H9 (cell line): ENCODE results near the gene SLC35E3. TPM values are rescaled to one million over a fixed set of nuclear protein-coding genes. Genes with fewer than 3 reads are reported as not detected.
A peak's percentile ranks its signal among the peaks of the same experiment; 100 is the strongest.

ENCODE experiments used
- DNase-seq: peaks from one replicate; pipeline ENCODE4 v3.0.0-alpha.2; 2017
- H2AFZ ChIP-seq: one replicate; pipeline ENCODE4 v1.6.1; 2013; ENCODE audit warnings: mild to moderate bottlenecking, low read length, control low read depth, moderate library complexity
- H2AK5ac ChIP-seq: 2 replicates; pipeline ENCODE4 v1.6.1; 2013; ENCODE audit warnings: low read length, control low read depth, mixed read lengths; ENCODE audit not compliant: insufficient read length
- H2BK120ac ChIP-seq: one replicate; pipeline ENCODE4 v1.6.1; 2013; ENCODE audit warnings: low read depth, mild to moderate bottlenecking, low read length, control low read depth, inconsistent platforms; ENCODE audit not compliant: poor library complexity, severe bottlenecking
- H2BK12ac ChIP-seq: 2 replicates; pipeline ENCODE4 v1.6.1; 2013; ENCODE audit warnings: low read length, control low read depth, mixed read lengths, low read depth; ENCODE audit not compliant: insufficient read length
- H2BK15ac ChIP-seq: 2 replicates; pipeline ENCODE4 v1.6.1; 2013; ENCODE audit warnings: low read depth, low read length, control low read depth
- H2BK20ac ChIP-seq: one replicate; pipeline ENCODE4 v1.6.1; 2013; ENCODE audit warnings: low read depth, mild to moderate bottlenecking, low read length, control low read depth, inconsistent platforms; ENCODE audit not compliant: poor library complexity, severe bottlenecking
- H2BK5ac ChIP-seq: 2 replicates; pipeline ENCODE4 v1.6.1; 2013; ENCODE audit warnings: low read length, control low read depth, mixed read lengths; ENCODE audit not compliant: insufficient read length
- H3K14ac ChIP-seq: 2 replicates; pipeline ENCODE4 v1.6.1; 2013; ENCODE audit warnings: low read length, control low read depth; ENCODE audit not compliant: insufficient read depth
- H3K18ac ChIP-seq: 2 replicates; pipeline ENCODE4 v1.6.1; 2013; ENCODE audit warnings: low read depth, mild to moderate bottlenecking, mixed read lengths, low read length, control low read depth; ENCODE audit not compliant: insufficient read length
- H3K23ac ChIP-seq: 2 replicates; pipeline ENCODE4 v1.6.1; 2013; ENCODE audit warnings: low read length, control low read depth, mixed read lengths, low read depth; ENCODE audit not compliant: insufficient read length
- H3K23me2 ChIP-seq: 2 replicates; pipeline ENCODE4 v1.6.1; 2013; ENCODE audit warnings: low read depth, mild to moderate bottlenecking, mixed read lengths, low read length, control low read depth; ENCODE audit not compliant: insufficient read length, poor library complexity, severe bottlenecking
- H3K27ac ChIP-seq: 2 replicates; pipeline ENCODE4 v1.5.1; 2013; ENCODE audit warnings: low read length, control low read depth, mixed read lengths, low read depth; ENCODE audit not compliant: insufficient read length
- H3K27me3 ChIP-seq: 2 replicates; pipeline ENCODE4 v1.6.1; 2013; ENCODE audit warnings: low read length, control low read depth, inconsistent platforms; ENCODE audit not compliant: insufficient read depth
- H3K4ac ChIP-seq: 2 replicates; pipeline ENCODE4 v1.6.1; 2013; ENCODE audit warnings: low read depth, mild to moderate bottlenecking, control low read depth, inconsistent platforms, low read length, moderate library complexity
- H3K4me1 ChIP-seq: 2 replicates; pipeline ENCODE4 v1.6.1; 2013; ENCODE audit warnings: low read length, control low read depth, inconsistent platforms; ENCODE audit not compliant: insufficient read depth
- H3K4me2 ChIP-seq: 2 replicates; pipeline ENCODE4 v1.6.1; 2013; ENCODE audit warnings: low read length, control low read depth, mixed read lengths; ENCODE audit not compliant: insufficient read length, insufficient read depth
- H3K56ac ChIP-seq: 2 replicates; pipeline ENCODE4 v1.6.1; 2013; ENCODE audit warnings: low read depth, mild to moderate bottlenecking, mixed read lengths, low read length, control low read depth; ENCODE audit not compliant: insufficient read length
- H3K79me1 ChIP-seq: 2 replicates; pipeline ENCODE4 v1.6.1; 2013; ENCODE audit warnings: low read depth, mild to moderate bottlenecking, moderate library complexity, low read length, control low read depth, inconsistent platforms; ENCODE audit not compliant: insufficient read depth, poor library complexity, severe bottlenecking
- H3K79me2 ChIP-seq: 2 replicates; pipeline ENCODE4 v1.6.1; 2013; ENCODE audit warnings: low read length, control low read depth, inconsistent platforms; ENCODE audit not compliant: insufficient read depth
- H3K9ac ChIP-seq: 2 replicates; pipeline ENCODE4 v1.6.1; 2013; ENCODE audit warnings: low read length, control low read depth, mixed read lengths; ENCODE audit not compliant: insufficient read length; ENCODE audit errors: extremely low read depth
- H3K9me3 ChIP-seq: one replicate; pipeline ENCODE4 v1.6.1; 2013; ENCODE audit warnings: low read depth, low read length, inconsistent platforms; ENCODE audit not compliant: control insufficient read depth
- H3T11ph ChIP-seq: one replicate; pipeline ENCODE4 v1.6.1; 2013; ENCODE audit warnings: mild to moderate bottlenecking, low read length, control low read depth, inconsistent platforms
- H4K20me1 ChIP-seq: one replicate; pipeline ENCODE4 v1.6.1; 2013; ENCODE audit not compliant: control insufficient read depth, insufficient read length, insufficient read depth
- H4K5ac ChIP-seq: 2 replicates; pipeline ENCODE4 v1.6.1; 2013; ENCODE audit warnings: low read depth, mild to moderate bottlenecking, mixed read lengths, low read length, control low read depth; ENCODE audit not compliant: insufficient read length
- H4K8ac ChIP-seq: replicated peaks from 2 replicates; pipeline ENCODE4 v1.6.1; 2013; ENCODE audit warnings: low read length, control low read depth, mixed read lengths, low read depth; ENCODE audit not compliant: insufficient read length
- H4K91ac ChIP-seq: 2 replicates; pipeline ENCODE4 v1.6.1; 2013; ENCODE audit warnings: low read depth, mild to moderate bottlenecking, moderate library complexity, mixed read lengths, low read length, control low read depth; ENCODE audit not compliant: insufficient read length
- H3K27ac Mint-ChIP-seq, 3 experiments: 2 replicates in 2 of 3; 3 replicates in 1 of 3; pipeline ENCODE4 v1.8.0; 2020 to 2021; ENCODE audit warnings: mixed read lengths in 3 of 3, mild to moderate bottlenecking in 1 of 3, moderate library complexity in 1 of 3
- H3K27me3 Mint-ChIP-seq: 2 replicates; pipeline ENCODE4 v1.8.0; 2021; ENCODE audit warnings: low read depth, mild to moderate bottlenecking, moderate library complexity, mixed read lengths
- H3K36me3 Mint-ChIP-seq, 3 experiments: 2 replicates in 2 of 3; 3 replicates in 1 of 3; pipeline ENCODE4 v1.8.0; 2020 to 2021; ENCODE audit warnings: low read depth in 3 of 3, mixed read lengths in 3 of 3; ENCODE audit not compliant: insufficient read depth in 1 of 3
- H3K4me1 Mint-ChIP-seq, 2 experiments: 2 replicates each; pipeline ENCODE4 v1.8.0; 2020; ENCODE audit warnings: mixed read lengths in 2 of 2
- H3K4me3 Mint-ChIP-seq, 2 experiments: 2 replicates in 1 of 2; 3 replicates in 1 of 2; pipeline ENCODE4 v1.8.0; 2020 to 2021; ENCODE audit warnings: mild to moderate bottlenecking in 2 of 2, mixed read lengths in 2 of 2, moderate library complexity in 1 of 2
- H3K9me3 Mint-ChIP-seq, 2 experiments: 2 replicates in 1 of 2; 3 replicates in 1 of 2; pipeline ENCODE4 v1.8.0; 2020; ENCODE audit warnings: mild to moderate bottlenecking in 2 of 2, mixed read lengths in 2 of 2, moderate library complexity in 1 of 2
- CTCF ChIP-seq: fragments of 200-600 bp; sonication (generic); conservative IDR thresholded peaks from 3 replicates; pipeline ENCODE4 v1.8.0; 2021; ENCODE audit warnings: antibody characterized with exemption, mild to moderate bottlenecking
- WGBS: extraction: QIAGEN DNeasy Blood & Tissue Kit; methylation state at CpG from one replicate; pipeline ENCODE4 v1.1.7; 2013; ENCODE audit warnings: missing lambda C conversion rate, low lambda C conversion rate, mixed read lengths; ENCODE audit not compliant: insufficient read length; ENCODE audit errors: extremely low coverage; 5-methylcytosine and 5-hydroxymethylcytosine counted together
- total RNA-seq: library from RNA; stranded (reverse); gene quantifications from 2 replicates; pipeline ENCODE4 v1.2.1, GENCODE V29; 2021

The SLC35E3 gene
- total RNA-seq, 1 experiment from 2014 or later = 17.9 TPM

DNA sequence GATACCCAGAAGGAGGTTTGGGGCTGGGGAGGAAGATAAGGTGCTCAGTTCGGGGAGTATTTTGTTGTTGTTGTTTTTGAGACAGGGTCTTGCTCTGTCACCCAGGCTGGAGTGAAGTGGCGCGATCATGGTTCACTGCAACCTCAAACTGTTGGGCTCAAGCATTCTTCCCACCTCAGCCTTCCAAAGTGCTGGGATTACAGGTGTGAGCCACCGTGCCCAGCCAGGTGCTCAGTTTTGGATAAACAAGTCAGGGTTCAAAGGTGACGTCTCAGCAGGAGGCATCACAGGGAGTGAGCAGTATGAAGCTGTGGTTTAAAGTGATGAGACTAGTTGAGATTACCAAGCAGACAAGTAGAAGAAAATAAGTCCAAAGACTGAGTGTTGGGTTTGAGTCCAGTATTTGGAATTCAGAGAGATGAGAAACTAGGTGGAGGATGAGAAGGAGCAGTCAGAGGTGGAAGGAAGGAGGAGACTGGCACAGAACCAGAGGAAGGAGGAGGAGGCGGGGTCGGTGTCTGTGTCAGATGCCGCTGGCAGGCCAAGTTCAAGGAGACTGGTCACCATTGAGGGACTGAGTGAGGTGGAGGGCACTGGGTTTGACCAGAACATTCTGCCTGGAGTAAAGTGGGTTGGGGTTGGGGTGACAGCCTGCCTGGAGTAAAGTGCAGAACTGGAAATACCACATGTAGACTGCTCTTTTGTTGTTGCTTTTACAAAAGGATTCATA lies 16.1 kb downstream of the SLC35E3 start:
- Histone ChIP-seq H3K9me3 (no peaks in the 10 kb centered on the region), H3K4me1 (no peaks in the 10 kb centered on the region), H4K20me1 (no peaks in the 10 kb centered on the region), H3K56ac (no peak overlapping the region), H3K79me2 (no peaks in the 10 kb centered on the region), H4K8ac (no peak overlapping the region), H3K27ac (no peak overlapping the region), H3K27me3 (no peaks in the 10 kb centered on the region), H2AK5ac (no peak overlapping the region), H2BK5ac (no peak overlapping the region), H3K18ac (no peak overlapping the region), H4K91ac (no peak overlapping the region), H4K5ac (no peak overlapping the region), H3T11ph (no peak overlapping the region), H3K23me2 (no peaks in the 10 kb centered on the region), H2BK15ac (no peak overlapping the region), H3K9ac (no peak overlapping the region), H3K4me2 (no peak overlapping the region), H2BK20ac (no peak overlapping the region), H3K79me1 (no peaks in the 10 kb centered on the region), H2AFZ (no peak overlapping the region), H2BK120ac (no peak overlapping the region), H2BK12ac (no peak overlapping the region), H3K4ac (no peak overlapping the region), H3K23ac (no peak overlapping the region), H3K14ac (no peak overlapping the region)
- DNase-seq = no peak
- TF ChIP-seq CTCF = no peak
- Mint-ChIP-seq H3K4me3 (no peak overlapping the region), H3K4me1 (peaks cover 3 to 5% of the 10 kb centered on the region in 2 experiments; a peak in 3 of 4 replicates), H3K27me3 (no peaks in the 10 kb centered on the region; the same call in 1 of the 2 replicates), H3K27ac (peak overlapping the region; percentile 2 to 68 (median 58); a peak in 4 of 7 replicates), H3K9me3 (no peaks in the 10 kb centered on the region), H3K36me3 (peaks cover 7 to 63% (median 59%) of the 10 kb centered on the region in 3 experiments; a peak in 6 of 7 replicates)
- WGBS = no CpG with 5 or more reads among the region's 8 CpGs
